ENCODE measurements around the gene LILRA1. TPM values are rescaled to one million over a fixed set of nuclear protein-coding genes. Genes with fewer than 3 reads are reported as not detected.
"Not testable (repeated sequence)": the region's sequence is repeated elsewhere in the genome, so short reads cannot be mapped to it uniquely, and the experiment has no call there.

LILRA1 gene
- total RNA-seq, 5 donors from 2014 or later (not counting 1 experiment from before 2014, with no cell fraction given): 0.43 TPM; not detected in 4

- H3K27me3 Mint-ChIP-seq: peaks cover 39 to 50% of the 10 kb centered on the region in 2 donors
- no peak overlapping the region for H3K4me3 Mint-ChIP-seq
- H3K9me3 Mint-ChIP-seq: peaks cover 12 to 22% (median 20%) of the 10 kb centered on the region in 3 donors
- WGBS (ENCODE audit: insufficient coverage): 73% methylated on average over 4 of the region's 7 CpGs
- no peaks in the 10 kb centered on the region for H3K4me1 ChIP-seq (ENCODE audit: control insufficient read depth in 1 of 2, extremely low read depth in 1 of 2, insufficient read depth in 2 of 2, low read length in 2 of 2)
- H3K27me3 ChIP-seq (replicated peaks in 1 of 2; ENCODE audit: control insufficient read depth in 2 of 2, extremely low read depth in 1 of 2, insufficient read depth in 2 of 2, low read length in 1 of 2): peaks cover 0 to 37% of the 10 kb centered on the region in 2 experiments
- no peaks in the 10 kb centered on the region for H3K36me3 Mint-ChIP-seq
- no peaks in the 10 kb centered on the region for H3K4me1 Mint-ChIP-seq
- ChIA-PET CTCF (no interaction called here), POLR2A (no interaction called here)
- H3K27ac Mint-ChIP-seq: no peak overlapping the region
- DNase-seq: no peak
- H3K9me3 ChIP-seq: no peaks in the 10 kb centered on the region
- H3K4me3 ChIP-seq (ENCODE audit: control insufficient read depth in 1 of 2, extremely low read depth in 1 of 2, low read length in 1 of 2): no peak overlapping the region
- no peak overlapping the region for H3K27ac ChIP-seq (ENCODE audit: low read length)
- H3K36me3 ChIP-seq (ENCODE audit: control insufficient read depth in 2 of 2, extremely low read depth in 1 of 2, insufficient read depth in 1 of 2, low read length in 1 of 2): no peaks in the 10 kb centered on the region
- no peak for ATAC-seq (replicated peaks in 1 of 4)
Measured at GRCh38 chr19:54587026-54587425, 6.4 kb upstream of the LILRA1 start.

DNA sequence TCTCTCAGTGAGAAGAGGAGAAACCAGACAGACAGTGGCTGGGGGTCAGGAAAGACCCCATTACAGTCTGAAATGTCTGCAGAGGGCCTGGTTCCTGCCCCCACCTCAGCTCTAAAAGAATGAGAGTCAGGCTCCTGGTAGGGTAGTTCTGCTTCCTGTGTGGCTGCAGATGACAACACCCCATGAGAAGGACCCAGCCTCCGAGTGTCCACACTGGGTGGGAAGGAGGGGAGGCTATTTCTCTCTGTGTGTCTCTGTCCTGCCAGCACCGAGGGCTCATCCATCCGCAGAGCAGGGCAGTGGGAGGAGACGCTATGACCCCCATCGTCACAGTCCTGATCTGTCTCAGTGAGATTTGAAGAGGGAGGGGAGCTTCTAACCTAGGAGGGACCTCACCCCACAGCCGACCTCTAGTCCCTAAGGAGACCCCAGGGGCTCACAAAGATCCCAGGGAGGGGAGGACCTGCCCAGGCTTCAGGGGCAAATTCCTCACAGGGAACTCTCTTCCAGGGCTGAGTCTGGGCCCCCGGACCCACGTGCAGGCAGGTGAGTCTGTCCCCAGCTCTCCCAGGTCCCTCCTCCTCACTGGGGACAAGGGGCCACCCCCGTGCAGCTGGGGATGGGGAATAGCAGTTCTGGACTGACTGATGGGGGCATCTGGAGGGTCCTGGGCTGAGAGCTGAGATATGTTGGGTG, 647 bp downstream of the LILRA1 start:
- H3K36me3 ChIP-seq (ENCODE audit: control insufficient read depth in 2 of 2, extremely low read depth in 1 of 2, insufficient read depth in 1 of 2, low read length in 1 of 2); H3K4me1 ChIP-seq (ENCODE audit: control insufficient read depth in 1 of 2, extremely low read depth in 1 of 2, insufficient read depth in 2 of 2, low read length in 2 of 2); DNase-seq; H3K4me3 Mint-ChIP-seq; H3K9me3 ChIP-seq; H3K27ac ChIP-seq (ENCODE audit: low read length); H3K4me3 ChIP-seq (ENCODE audit: control insufficient read depth in 1 of 2, extremely low read depth in 1 of 2, low read length in 1 of 2); H3K36me3 Mint-ChIP-seq; CTCF ChIA-PET; POLR2A ChIA-PET; ATAC-seq (replicated peaks in 1 of 4); H3K4me1 Mint-ChIP-seq; H3K27ac Mint-ChIP-seq: not testable (repeated sequence)
- Mint-ChIP-seq H3K27me3 (peaks cover 22 to 47% of the 10 kb centered on the region in 2 donors), H3K9me3 (peaks cover 0 to 15% (median 15%) of the 10 kb centered on the region in 3 donors)
- peaks cover 0 to 58% of the 10 kb centered on the region in 2 experiments for H3K27me3 ChIP-seq (replicated peaks in 1 of 2; ENCODE audit: control insufficient read depth in 2 of 2, extremely low read depth in 1 of 2, insufficient read depth in 2 of 2, low read length in 1 of 2)
- WGBS (ENCODE audit: insufficient coverage): 0% methylated on average over 1 of the region's 9 CpGs

- Histone ChIP-seq H3K9me3 (no peaks in the 10 kb centered on the region), H3K27ac (ENCODE audit: low read length) (no peak overlapping the region), H3K4me3 (ENCODE audit: control insufficient read depth in 1 of 2, extremely low read depth in 1 of 2, low read length in 1 of 2) (no peak overlapping the region), H3K4me1 (ENCODE audit: control insufficient read depth in 1 of 2, extremely low read depth in 1 of 2, insufficient read depth in 2 of 2, low read length in 2 of 2) (peaks cover 0 to 3% of the 10 kb centered on the region in 2 experiments), H3K36me3 (ENCODE audit: control insufficient read depth in 2 of 2, extremely low read depth in 1 of 2, insufficient read depth in 1 of 2, low read length in 1 of 2) (no peaks in the 10 kb centered on the region), H3K27me3 (replicated peaks in 1 of 2; ENCODE audit: control insufficient read depth in 2 of 2, extremely low read depth in 1 of 2, insufficient read depth in 2 of 2, low read length in 1 of 2) (peaks cover 0 to 59% of the 10 kb centered on the region in 2 experiments)
- ChIA-PET CTCF (no interaction called here), POLR2A (no interaction called here)
- ATAC-seq (replicated peaks in 1 of 4) (no peak), DNase-seq (no peak)
- Mint-ChIP-seq H3K27me3 (peaks cover 22 to 47% of the 10 kb centered on the region in 2 donors), H3K4me3 (no peak overlapping the region), H3K9me3 (peaks cover 0 to 12% (median 12%) of the 10 kb centered on the region in 3 donors), H3K36me3 (no peaks in the 10 kb centered on the region), H3K27ac (no peak overlapping the region), H3K4me1 (no peaks in the 10 kb centered on the region)
- WGBS (ENCODE audit: insufficient coverage): 60% methylated on average over 1 of the region's 5 CpGs
Measured at GRCh38 chr19:54594737-54595136, 1.3 kb downstream of the LILRA1 start.

- H3K27me3 Mint-ChIP-seq: peaks cover 27 to 55% of the 10 kb centered on the region in 2 donors
- ATAC-seq (replicated peaks in 1 of 4); H3K4me3 Mint-ChIP-seq; H3K9me3 Mint-ChIP-seq; H3K27ac ChIP-seq (ENCODE audit: low read length); H3K36me3 Mint-ChIP-seq; DNase-seq; H3K4me1 ChIP-seq (ENCODE audit: control insufficient read depth in 1 of 2, extremely low read depth in 1 of 2, insufficient read depth in 2 of 2, low read length in 2 of 2); H3K9me3 ChIP-seq; CTCF ChIA-PET; H3K4me1 Mint-ChIP-seq; POLR2A ChIA-PET; H3K4me3 ChIP-seq (ENCODE audit: control insufficient read depth in 1 of 2, extremely low read depth in 1 of 2, low read length in 1 of 2); H3K27ac Mint-ChIP-seq; H3K36me3 ChIP-seq (ENCODE audit: control insufficient read depth in 2 of 2, extremely low read depth in 1 of 2, insufficient read depth in 1 of 2, low read length in 1 of 2): not testable (repeated sequence)
- peaks cover 0 to 65% of the 10 kb centered on the region in 2 experiments for H3K27me3 ChIP-seq (replicated peaks in 1 of 2; ENCODE audit: control insufficient read depth in 2 of 2, extremely low read depth in 1 of 2, insufficient read depth in 2 of 2, low read length in 1 of 2)
- WGBS (ENCODE audit: insufficient coverage): 91% methylated on average over 14 of the region's 26 CpGs
Measured at GRCh38 chr19:54595680-54596436, 2.4 kb downstream of the LILRA1 start.

DNA sequence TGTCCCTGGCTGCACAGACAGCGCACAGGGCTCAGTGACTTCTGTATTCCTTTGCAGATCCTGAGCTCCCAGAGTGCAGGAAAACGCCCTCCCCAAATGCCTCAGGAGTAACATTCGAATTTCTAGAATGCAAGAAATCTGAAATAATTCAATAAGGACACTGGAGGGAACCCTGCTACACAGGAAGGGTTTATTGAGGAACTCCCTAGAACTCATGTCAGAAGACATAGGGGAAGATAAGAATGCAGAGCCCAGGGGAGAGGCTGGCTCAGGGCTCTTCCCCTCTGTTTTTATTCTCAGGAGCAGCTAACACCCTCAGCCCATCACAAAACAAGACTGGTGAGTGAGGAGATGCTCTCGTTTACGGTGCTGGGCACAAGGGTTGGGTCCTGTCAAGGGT, 6.8 kb downstream of the LILRA1 start:
- DNase-seq: no peak
- Mint-ChIP-seq H3K27ac (no peak overlapping the region), H3K9me3 (peaks cover 2 to 11% (median 4%) of the 10 kb centered on the region in 3 donors), H3K27me3 (peaks cover 26 to 41% of the 10 kb centered on the region in 2 donors), H3K36me3 (no peaks in the 10 kb centered on the region), H3K4me1 (no peaks in the 10 kb centered on the region), H3K4me3 (no peak overlapping the region)
- no peaks in the 10 kb centered on the region for H3K36me3 ChIP-seq (ENCODE audit: control insufficient read depth in 2 of 2, extremely low read depth in 1 of 2, insufficient read depth in 1 of 2, low read length in 1 of 2)
- H3K4me1 ChIP-seq (ENCODE audit: control insufficient read depth in 1 of 2, extremely low read depth in 1 of 2, insufficient read depth in 2 of 2, low read length in 2 of 2): no peaks in the 10 kb centered on the region
- no peak overlapping the region for H3K4me3 ChIP-seq (ENCODE audit: control insufficient read depth in 1 of 2, extremely low read depth in 1 of 2, low read length in 1 of 2)
- POLR2A ChIA-PET: no interaction called here
- CTCF ChIA-PET: no interaction called here
- H3K9me3 ChIP-seq: no peaks in the 10 kb centered on the region
- no peak for ATAC-seq (replicated peaks in 1 of 4)
- no peak overlapping the region for H3K27ac ChIP-seq (ENCODE audit: low read length)
- WGBS (ENCODE audit: insufficient coverage): 83% methylated on average over 1 of the region's 5 CpGs
- peaks cover 0 to 39% of the 10 kb centered on the region in 2 experiments for H3K27me3 ChIP-seq (replicated peaks in 1 of 2; ENCODE audit: control insufficient read depth in 2 of 2, extremely low read depth in 1 of 2, insufficient read depth in 2 of 2, low read length in 1 of 2)

DNA sequence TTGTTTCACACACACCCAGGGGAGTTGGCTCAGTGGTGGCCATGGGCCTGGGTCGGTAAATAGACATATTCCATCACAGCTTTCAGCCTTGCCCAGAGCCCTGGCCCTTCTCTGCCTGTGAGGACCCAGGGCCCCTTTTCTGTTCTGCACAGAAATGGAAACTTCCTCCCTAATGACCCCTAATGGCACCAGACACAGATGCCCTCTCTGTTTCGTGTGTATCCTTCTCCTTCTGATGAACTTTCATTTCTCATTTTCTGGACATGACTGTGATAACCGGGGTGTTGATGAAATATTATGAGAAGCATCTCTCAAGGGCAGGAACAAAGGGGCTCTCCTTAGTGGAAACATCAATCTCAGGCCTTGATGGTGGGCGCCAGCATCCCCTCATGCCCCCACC, 12.8 kb downstream of the LILRA1 start:
- no peaks in the 10 kb centered on the region for H3K9me3 ChIP-seq
- Mint-ChIP-seq H3K4me1 (no peaks in the 10 kb centered on the region), H3K27me3 (peaks cover 36 to 53% of the 10 kb centered on the region in 2 donors), H3K9me3 (peaks cover 2 to 18% (median 4%) of the 10 kb centered on the region in 3 donors), H3K27ac (no peak overlapping the region), H3K36me3 (no peaks in the 10 kb centered on the region), H3K4me3 (no peak overlapping the region)
- H3K36me3 ChIP-seq (ENCODE audit: control insufficient read depth in 2 of 2, extremely low read depth in 1 of 2, insufficient read depth in 1 of 2, low read length in 1 of 2): no peaks in the 10 kb centered on the region
- no peak overlapping the region for H3K27ac ChIP-seq (ENCODE audit: low read length)
- no peak overlapping the region for H3K4me3 ChIP-seq (ENCODE audit: control insufficient read depth in 1 of 2, extremely low read depth in 1 of 2, low read length in 1 of 2)
- H3K27me3 ChIP-seq (replicated peaks in 1 of 2; ENCODE audit: control insufficient read depth in 2 of 2, extremely low read depth in 1 of 2, insufficient read depth in 2 of 2, low read length in 1 of 2): peaks cover 0 to 33% of the 10 kb centered on the region in 2 experiments
- no peaks in the 10 kb centered on the region for H3K4me1 ChIP-seq (ENCODE audit: control insufficient read depth in 1 of 2, extremely low read depth in 1 of 2, insufficient read depth in 2 of 2, low read length in 2 of 2)
- ChIA-PET POLR2A (no interaction called here), CTCF (no interaction called here)
- DNase-seq (no peak), ATAC-seq (replicated peaks in 1 of 4) (no peak)
- WGBS (ENCODE audit: insufficient coverage): 80% methylated on average over 1 of the region's 4 CpGs
